PFSK-1 (cell line): ENCODE measurements around the gene SYCE3.

Source experiments
- FOXP2 ChIP-seq: optimal IDR thresholded peaks from 2 replicates; pipeline ENCODE3; 2011; ENCODE audit warnings: borderline replicate concordance, control low read depth, inconsistent platforms; ENCODE audit not compliant: insufficient read depth; ENCODE audit errors: extremely low read length, extremely low read depth
- POLR2AphosphoS5 ChIP-seq: IDR thresholded peaks from 2 replicates; pipeline ENCODE4 v1.6.1; 2012; ENCODE audit warnings: low read depth, mild to moderate bottlenecking, control low read depth, low read length, moderate library complexity
- SIN3A ChIP-seq: IDR thresholded peaks from 2 replicates; pipeline ENCODE4 v1.6.1; 2012; ENCODE audit warnings: mild to moderate bottlenecking, low read length, moderate library complexity, borderline replicate concordance; ENCODE audit not compliant: insufficient read depth
- TAF1 ChIP-seq: IDR thresholded peaks from 2 replicates; pipeline ENCODE4 v1.6.1; 2012; ENCODE audit warnings: low read length, control low read depth, borderline replicate concordance; ENCODE audit not compliant: insufficient read depth
- TF ChIP-seq, protein P1 (sequence below), 2 experiments: IDR thresholded peaks; 2 replicates each; pipeline versions ENCODE4 v1.6.1 to v1.8.0; 2011 to 2012; ENCODE audit warnings: low read depth in 2 of 2, low read length in 2 of 2, control low read depth in 1 of 2, inconsistent platforms in 1 of 2, mild to moderate bottlenecking in 1 of 2, moderate library complexity in 1 of 2; ENCODE audit not compliant: insufficient read depth in 1 of 2

DNA sequence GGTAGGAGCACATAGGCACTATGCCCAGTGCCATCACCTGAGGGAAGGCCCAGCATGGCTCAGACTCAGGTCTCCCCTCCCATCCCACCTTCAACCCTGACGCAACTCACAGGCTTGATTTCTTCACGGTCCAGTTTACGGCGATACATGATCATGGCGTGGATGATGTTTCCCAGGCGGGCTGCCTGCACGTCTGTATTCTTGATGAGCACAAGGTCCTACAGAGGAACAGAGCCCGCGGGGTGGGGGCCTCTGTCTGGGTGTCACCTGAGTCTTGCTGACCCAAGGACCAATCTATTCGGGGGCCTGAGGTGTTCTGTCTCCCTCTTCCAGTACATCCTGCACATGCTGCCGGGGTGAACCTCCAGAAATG is 11.7 kb upstream of the SYCE3 start:
- no peak for TF ChIP-seq POLR2AphosphoS5
- TF ChIP-seq, protein P1, sequence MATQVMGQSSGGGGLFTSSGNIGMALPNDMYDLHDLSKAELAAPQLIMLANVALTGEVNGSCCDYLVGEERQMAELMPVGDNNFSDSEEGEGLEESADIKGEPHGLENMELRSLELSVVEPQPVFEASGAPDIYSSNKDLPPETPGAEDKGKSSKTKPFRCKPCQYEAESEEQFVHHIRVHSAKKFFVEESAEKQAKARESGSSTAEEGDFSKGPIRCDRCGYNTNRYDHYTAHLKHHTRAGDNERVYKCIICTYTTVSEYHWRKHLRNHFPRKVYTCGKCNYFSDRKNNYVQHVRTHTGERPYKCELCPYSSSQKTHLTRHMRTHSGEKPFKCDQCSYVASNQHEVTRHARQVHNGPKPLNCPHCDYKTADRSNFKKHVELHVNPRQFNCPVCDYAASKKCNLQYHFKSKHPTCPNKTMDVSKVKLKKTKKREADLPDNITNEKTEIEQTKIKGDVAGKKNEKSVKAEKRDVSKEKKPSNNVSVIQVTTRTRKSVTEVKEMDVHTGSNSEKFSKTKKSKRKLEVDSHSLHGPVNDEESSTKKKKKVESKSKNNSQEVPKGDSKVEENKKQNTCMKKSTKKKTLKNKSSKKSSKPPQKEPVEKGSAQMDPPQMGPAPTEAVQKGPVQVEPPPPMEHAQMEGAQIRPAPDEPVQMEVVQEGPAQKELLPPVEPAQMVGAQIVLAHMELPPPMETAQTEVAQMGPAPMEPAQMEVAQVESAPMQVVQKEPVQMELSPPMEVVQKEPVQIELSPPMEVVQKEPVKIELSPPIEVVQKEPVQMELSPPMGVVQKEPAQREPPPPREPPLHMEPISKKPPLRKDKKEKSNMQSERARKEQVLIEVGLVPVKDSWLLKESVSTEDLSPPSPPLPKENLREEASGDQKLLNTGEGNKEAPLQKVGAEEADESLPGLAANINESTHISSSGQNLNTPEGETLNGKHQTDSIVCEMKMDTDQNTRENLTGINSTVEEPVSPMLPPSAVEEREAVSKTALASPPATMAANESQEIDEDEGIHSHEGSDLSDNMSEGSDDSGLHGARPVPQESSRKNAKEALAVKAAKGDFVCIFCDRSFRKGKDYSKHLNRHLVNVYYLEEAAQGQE (IDR thresholded peaks at IDR 0.05; ENCODE audit: insufficient read depth in 1 of 2, low read depth in 2 of 2, low read length in 2 of 2), result no peak
- no peak for TF ChIP-seq TAF1
- TF ChIP-seq SIN3A, result no peak
- no peak for TF ChIP-seq FOXP2
